Astrocyte (in vitro differentiated cells and primary cell): Measurements from ENCODE around the gene CYP4F12. TPM values are rescaled to one million over a fixed set of nuclear protein-coding genes. Genes with fewer than 3 reads are reported as not detected.

ENCODE experiments used
- DNase-seq: peaks from one replicate; pipeline ENCODE4 v3.0.0-alpha.2; 2010; ENCODE audit warnings: low read depth
- FAIRE-seq: peaks from 2 replicates; lab custom pipeline; 2011; peaks lifted over from hg19 to GRCh38; lab: Jason Lieb, UNC
- H2AFZ ChIP-seq: 2 replicates; pipeline ENCODE4 v1.6.0; 2012; ENCODE audit warnings: low read depth, low read length, inconsistent platforms
- H3K27ac ChIP-seq: 2 replicates; pipeline ENCODE4 v1.5.1; 2011; ENCODE audit warnings: low read depth, low read length, inconsistent platforms
- H3K27me3 ChIP-seq: 2 replicates; pipeline ENCODE4 v1.6.0; 2011; ENCODE audit warnings: low read length, inconsistent platforms; ENCODE audit not compliant: insufficient read depth
- H3K36me3 ChIP-seq: 2 replicates; pipeline ENCODE4 v1.5.1; 2011; ENCODE audit warnings: low read length, inconsistent platforms; ENCODE audit not compliant: insufficient read depth
- H3K4me1 ChIP-seq: 2 replicates; pipeline ENCODE4 v1.5.1; 2011; ENCODE audit warnings: low read length, inconsistent platforms; ENCODE audit not compliant: insufficient read depth
- H3K4me2 ChIP-seq: 2 replicates; pipeline ENCODE4 v1.6.0; 2012; ENCODE audit warnings: low read length, inconsistent platforms
- H3K4me3 ChIP-seq: 2 replicates; pipeline ENCODE4 v1.5.1; 2011; ENCODE audit warnings: low read depth, mild to moderate bottlenecking, low read length, inconsistent platforms; ENCODE audit not compliant: insufficient read depth
- H3K79me2 ChIP-seq: 2 replicates; pipeline ENCODE4 v1.6.0; 2012; ENCODE audit warnings: mild to moderate bottlenecking, low read length, inconsistent platforms; ENCODE audit not compliant: insufficient read depth
- H3K9ac ChIP-seq: 2 replicates; pipeline ENCODE4 v1.6.0; 2012; ENCODE audit warnings: mild to moderate bottlenecking, low read length, inconsistent platforms
- H3K9me3 ChIP-seq: 2 replicates; pipeline ENCODE4 v1.5.1; 2012; ENCODE audit warnings: low read depth, mild to moderate bottlenecking, low read length, inconsistent platforms; ENCODE audit not compliant: insufficient read depth
- H4K20me1 ChIP-seq: 2 replicates; pipeline ENCODE4 v1.6.0; 2012; ENCODE audit warnings: low read length, inconsistent platforms; ENCODE audit not compliant: insufficient read depth
- H3K27ac Mint-ChIP-seq: one replicate; pipeline ENCODE4 v1.8.0; 2021; ENCODE audit warnings: mild to moderate bottlenecking, mixed read lengths; ENCODE audit not compliant: unreplicated experiment
- H3K27me3 Mint-ChIP-seq: one replicate; pipeline ENCODE4 v1.8.0; 2021; ENCODE audit warnings: low read depth, mixed read lengths; ENCODE audit not compliant: unreplicated experiment
- H3K36me3 Mint-ChIP-seq: one replicate; pipeline ENCODE4 v1.8.0; 2021; ENCODE audit warnings: low read depth, mixed read lengths; ENCODE audit not compliant: unreplicated experiment
- H3K4me1 Mint-ChIP-seq: one replicate; pipeline ENCODE4 v1.8.0; 2021; ENCODE audit warnings: low read depth, mixed read lengths; ENCODE audit not compliant: unreplicated experiment
- H3K4me3 Mint-ChIP-seq: one replicate; pipeline ENCODE4 v1.8.0; 2021; ENCODE audit warnings: mild to moderate bottlenecking, moderate library complexity, mixed read lengths; ENCODE audit not compliant: unreplicated experiment
- H3K9me3 Mint-ChIP-seq: one replicate; pipeline ENCODE4 v1.8.0; 2021; ENCODE audit warnings: mild to moderate bottlenecking, mixed read lengths; ENCODE audit not compliant: unreplicated experiment
- CTCF ChIP-seq: IDR thresholded peaks from 2 replicates; pipeline ENCODE4 v1.5.1; 2011; ENCODE audit warnings: low read depth, mild to moderate bottlenecking, inconsistent platforms, low read length, moderate library complexity; ENCODE audit not compliant: insufficient read depth
- EZH2 ChIP-seq: IDR thresholded peaks from 2 replicates; pipeline ENCODE4 v1.6.1; 2012; ENCODE audit warnings: mild to moderate bottlenecking, low read length, inconsistent platforms; ENCODE audit not compliant: insufficient read depth
- total RNA-seq: library from RNA; stranded (reverse); gene quantifications from 2 replicates; pipeline ENCODE4 v1.2.1, GENCODE V29; 2021

The CYP4F12 gene
- total RNA-seq, 1 donor from 2014 or later, result not detected

GRCh38 chr19:15683411-15683810, 10.5 kb downstream of the CYP4F12 start:
- Histone ChIP-seq H4K20me1 (no peaks in the 10 kb centered on the region), H3K4me2 (no peak overlapping the region), H3K9me3 (peaks cover 11% of the 10 kb centered on the region), H3K4me3 (no peak overlapping the region), H3K36me3 (no peaks in the 10 kb centered on the region), H3K79me2 (no peaks in the 10 kb centered on the region), H2AFZ (no peak overlapping the region), H3K27me3 (no peaks in the 10 kb centered on the region), H3K9ac (no peak overlapping the region), H3K4me1 (no peaks in the 10 kb centered on the region), H3K27ac (no peak overlapping the region)
- Mint-ChIP-seq H3K9me3 (peaks cover 32% of the 10 kb centered on the region), H3K27me3 (no peaks in the 10 kb centered on the region), H3K4me3 (no peak overlapping the region), H3K4me1 (no peaks in the 10 kb centered on the region), H3K36me3 (no peaks in the 10 kb centered on the region), H3K27ac (no peak overlapping the region)
- no peak for FAIRE-seq
- no peak for DNase-seq
- TF ChIP-seq EZH2 (no peak), CTCF (no peak)

GRCh38 chr19:15684828-15685227, 11.9 kb downstream of the CYP4F12 start:
- peaks cover 5% of the 10 kb centered on the region for H3K9me3 ChIP-seq
- no peak for FAIRE-seq

More at GRCh38 chr19:15684828-15685227, 11.9 kb downstream of the CYP4F12 start:
- Histone ChIP-seq H3K4me3 (no peak overlapping the region), H3K4me1 (no peaks in the 10 kb centered on the region), H3K36me3 (no peaks in the 10 kb centered on the region), H3K4me2 (no peak overlapping the region), H3K79me2 (no peaks in the 10 kb centered on the region), H3K27me3 (no peaks in the 10 kb centered on the region), H3K27ac (no peak overlapping the region), H3K9ac (no peak overlapping the region), H2AFZ (no peak overlapping the region), H4K20me1 (no peaks in the 10 kb centered on the region)
- Mint-ChIP-seq H3K36me3 (no peaks in the 10 kb centered on the region), H3K27ac (no peak overlapping the region), H3K4me3 (no peak overlapping the region), H3K9me3 (peaks cover 26% of the 10 kb centered on the region), H3K4me1 (no peaks in the 10 kb centered on the region), H3K27me3 (no peaks in the 10 kb centered on the region)
- DNase-seq, result no peak
- TF ChIP-seq EZH2 (no peak), CTCF (no peak)
